Breast epithelium (tissue), 3 donors: ENCODE measurements around the gene SAA1.

ENCODE experiments used
- POLR2A ChIP-seq: fragments of 450-650 bp; IDR thresholded peaks from one replicate; pipeline ENCODE4 v1.6.1; 2016; ENCODE audit warnings: antibody characterized with exemption, mild to moderate bottlenecking, moderate library complexity
- POLR2AphosphoS5 ChIP-seq, 3 donors: sonication (generic); formaldehyde crosslinking; IDR thresholded peaks; one replicate each; pipeline ENCODE4 v1.6.1; 2017; ENCODE audit warnings: antibody characterized with exemption in 3 of 3
- TF ChIP-seq, protein P1 (sequence below), 3 donors: fragments of 450-650 bp; IDR thresholded peaks; one replicate each; pipeline ENCODE4 v1.5.1; 2016 to 2017; ENCODE audit warnings: antibody characterized with exemption in 3 of 3, mild to moderate bottlenecking in 3 of 3, moderate library complexity in 3 of 3

DNA sequence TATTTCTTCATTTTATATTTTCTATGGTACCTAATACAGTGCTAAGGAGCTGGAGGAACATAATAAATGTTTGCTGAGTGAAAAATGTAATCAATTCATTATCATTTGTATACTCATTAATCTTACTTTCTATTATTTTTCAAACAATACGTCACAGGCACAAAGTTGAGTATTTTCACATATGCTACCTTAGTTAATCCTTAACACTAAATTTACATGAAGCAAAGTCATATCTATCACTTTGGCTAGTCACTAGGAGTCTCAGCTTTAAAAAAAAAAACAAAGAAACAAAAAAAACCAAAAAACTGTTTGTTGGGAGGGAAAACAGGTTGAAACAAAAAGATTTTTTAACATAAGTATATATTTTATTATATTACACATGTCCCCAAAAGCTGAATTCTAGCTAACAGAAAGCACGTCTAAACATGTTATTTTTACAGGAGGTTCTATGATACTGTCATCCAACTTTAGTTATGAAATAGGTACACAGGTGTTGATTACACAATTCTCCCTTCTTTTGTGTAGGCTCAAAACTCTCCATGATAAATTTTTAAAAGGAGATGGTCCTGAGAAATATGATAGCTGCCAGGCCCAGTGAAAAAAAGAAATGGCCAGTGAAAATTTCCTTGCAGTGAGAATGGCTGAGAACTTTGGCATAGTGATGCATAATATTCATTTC lies 41.5 kb downstream of the SAA1 start:
- no peak for TF ChIP-seq POLR2A
- TF ChIP-seq, protein P1, sequence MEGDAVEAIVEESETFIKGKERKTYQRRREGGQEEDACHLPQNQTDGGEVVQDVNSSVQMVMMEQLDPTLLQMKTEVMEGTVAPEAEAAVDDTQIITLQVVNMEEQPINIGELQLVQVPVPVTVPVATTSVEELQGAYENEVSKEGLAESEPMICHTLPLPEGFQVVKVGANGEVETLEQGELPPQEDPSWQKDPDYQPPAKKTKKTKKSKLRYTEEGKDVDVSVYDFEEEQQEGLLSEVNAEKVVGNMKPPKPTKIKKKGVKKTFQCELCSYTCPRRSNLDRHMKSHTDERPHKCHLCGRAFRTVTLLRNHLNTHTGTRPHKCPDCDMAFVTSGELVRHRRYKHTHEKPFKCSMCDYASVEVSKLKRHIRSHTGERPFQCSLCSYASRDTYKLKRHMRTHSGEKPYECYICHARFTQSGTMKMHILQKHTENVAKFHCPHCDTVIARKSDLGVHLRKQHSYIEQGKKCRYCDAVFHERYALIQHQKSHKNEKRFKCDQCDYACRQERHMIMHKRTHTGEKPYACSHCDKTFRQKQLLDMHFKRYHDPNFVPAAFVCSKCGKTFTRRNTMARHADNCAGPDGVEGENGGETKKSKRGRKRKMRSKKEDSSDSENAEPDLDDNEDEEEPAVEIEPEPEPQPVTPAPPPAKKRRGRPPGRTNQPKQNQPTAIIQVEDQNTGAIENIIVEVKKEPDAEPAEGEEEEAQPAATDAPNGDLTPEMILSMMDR (IDR thresholded peaks at IDR 0.05) = no peak
- no peak for TF ChIP-seq POLR2AphosphoS5 (IDR thresholded peaks at IDR 0.05)
